HG03469 (cell line): ENCODE results near the gene MRFAP1.

Experiments
- ATAC-seq: cut with Tn5 transposase; IDR thresholded peaks from one replicate; pipeline ENCODE4 v1.9.1; 2021; ENCODE audit warnings: mild to moderate bottlenecking, moderate library complexity, moderate number of reproducible peaks; ENCODE audit not compliant: unreplicated experiment

MRFAP1 gene

GRCh38 chr4:6688879-6689505, 48.5 kb downstream of the MRFAP1 start:
- no peak for ATAC-seq

GRCh38 chr4:6689506-6689960, 49.0 kb downstream of the MRFAP1 start:
- no peak for ATAC-seq
